Ramos (cell line): ENCODE measurements around the gene CD24.
"Not testable (repeated sequence)": the region's sequence is repeated elsewhere in the genome, so short reads cannot be mapped to it uniquely, and the experiment has no call there.

Experiments
- in situ Hi-C: fragments of 300-500 bp; cut with MboI; formaldehyde crosslinking; loops from one replicate; pipeline ENCODE4 v1.14.3; 2022; ENCODE audit warnings: low sequenced_read_pairs; ENCODE audit not compliant: unreplicated experiment

CD24 gene

GRCh38 chr6:106974336-106974998, at the start of gene CD24:
TSS of gene CD24 (minus strand) at chr6:106974729. CDS start at chr6:106974646, 83 bp downstream.
- in situ Hi-C loops: no loop called here

- in situ Hi-C loops: no loop called here
Observed at GRCh38 chr6:107021446-107022185, 47.1 kb upstream of the CD24 start.

DNA sequence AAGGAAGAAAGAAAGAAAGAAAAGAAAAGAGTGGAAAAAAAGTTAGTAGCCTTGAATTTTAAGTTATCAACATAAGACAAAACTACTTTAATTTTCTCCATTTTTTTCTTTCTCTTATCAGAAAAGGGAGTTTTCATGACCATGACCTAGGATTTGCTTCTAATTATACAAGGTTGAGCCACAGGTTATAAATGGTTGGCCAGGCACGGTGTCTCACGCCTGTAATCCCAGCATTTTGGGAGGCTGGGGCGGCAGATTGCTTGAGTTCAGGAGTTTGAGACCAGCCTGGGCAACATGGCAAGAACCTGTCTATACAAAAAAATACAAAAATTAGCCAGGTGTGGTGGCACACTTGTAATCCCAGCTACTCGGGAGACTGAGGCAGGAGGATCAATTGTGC, 45.7 kb upstream of the CD24 start:
- in situ Hi-C loops: no loop called here

- in situ Hi-C loops: not testable (repeated sequence)
Observed at GRCh38 chr6:107019628-107020027, 45.1 kb upstream of the CD24 start.

- in situ Hi-C loops: no loop called here
Observed at GRCh38 chr6:107019047-107019446, 44.5 kb upstream of the CD24 start.

DNA sequence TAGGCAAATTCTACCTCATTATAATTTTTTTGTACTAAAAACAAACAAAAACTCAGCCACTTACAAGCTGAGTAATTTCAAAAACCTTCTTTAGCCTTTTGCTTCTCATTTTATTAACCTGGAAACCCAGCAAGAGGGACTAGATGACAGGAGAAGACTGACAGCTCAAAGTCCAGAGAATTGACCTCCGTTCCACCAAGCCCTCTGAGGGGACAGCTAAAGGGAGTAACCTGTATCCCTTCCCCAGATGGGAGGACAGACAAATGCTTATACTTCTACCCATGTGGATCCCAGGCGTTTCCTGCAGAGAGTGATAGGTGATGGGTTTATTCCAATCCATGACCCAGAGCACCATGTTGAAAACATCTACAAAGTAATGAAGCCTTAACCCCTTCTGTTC, 35.0 kb upstream of the CD24 start:
- in situ Hi-C loops: no loop called here

DNA sequence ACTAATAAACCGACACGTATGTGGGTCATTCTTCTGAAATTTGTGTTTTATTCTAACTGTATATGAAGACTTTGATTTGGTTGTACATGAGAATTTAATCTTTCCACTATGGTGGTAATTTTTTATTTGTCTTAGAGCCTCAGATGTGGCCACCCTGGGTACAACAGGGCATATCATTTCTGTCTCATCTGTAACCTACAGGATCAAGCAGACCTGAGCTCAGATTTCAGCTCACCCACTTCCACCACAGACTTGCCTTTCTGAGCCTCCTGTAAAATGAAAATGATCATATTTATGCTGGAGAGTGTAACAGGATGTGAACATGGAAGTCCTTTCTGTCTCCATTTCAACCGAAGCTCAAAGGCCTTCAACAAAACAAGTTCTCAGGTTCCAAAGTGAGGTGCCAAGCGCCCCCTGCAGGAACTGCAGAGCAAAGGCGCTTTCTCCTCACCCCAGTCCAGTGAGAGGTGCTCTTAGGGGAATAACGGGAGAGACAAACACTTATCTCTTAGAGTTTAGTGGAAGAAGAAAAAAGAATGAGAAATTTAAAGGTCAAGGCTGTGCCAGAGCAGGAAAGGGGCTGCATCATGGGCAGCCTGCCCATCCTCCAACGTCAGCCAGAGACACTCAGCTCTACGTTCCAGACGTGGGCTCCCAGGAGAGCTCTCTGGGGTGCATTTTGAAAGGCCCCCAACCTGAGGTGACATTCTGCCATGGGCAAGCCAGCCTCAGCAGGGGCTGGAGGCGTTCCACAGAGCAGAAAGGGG, 23.0 kb upstream of the CD24 start:
- in situ Hi-C loops: loop anchor here (10.0 kb wide), 1 partner anchor 653 kb away; no protein-coding TSS in a partner anchor

DNA sequence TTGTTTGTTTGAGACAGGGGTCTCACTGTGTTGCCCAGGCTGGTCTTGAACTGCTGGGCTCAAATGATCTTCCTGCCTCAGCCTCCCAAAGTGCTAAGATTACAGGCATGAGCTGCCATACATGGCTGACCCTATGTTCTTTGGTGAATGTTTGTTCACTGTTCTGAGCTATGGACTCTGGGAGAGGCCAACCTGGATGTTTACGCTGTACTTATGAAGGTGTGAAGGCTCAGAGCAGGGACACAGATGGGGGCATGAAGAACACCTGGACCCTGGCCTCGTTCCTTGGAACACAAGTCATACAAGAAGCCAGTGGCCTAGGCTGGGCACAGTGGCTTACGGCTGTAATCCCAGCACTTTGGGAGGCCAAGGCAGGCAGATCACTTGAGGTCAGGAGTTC, 21.1 kb upstream of the CD24 start:
- in situ Hi-C loops: loop anchor here (10.0 kb wide), 1 partner anchor 651 kb away; no protein-coding TSS in a partner anchor

GRCh38 chr6:106989737-106990136, 15.2 kb upstream of the CD24 start:
- in situ Hi-C loops: loop anchor here (5.0 to 10.0 kb wide), 3 partner anchors 425 to 645 kb away; no protein-coding TSS in a partner anchor

DNA sequence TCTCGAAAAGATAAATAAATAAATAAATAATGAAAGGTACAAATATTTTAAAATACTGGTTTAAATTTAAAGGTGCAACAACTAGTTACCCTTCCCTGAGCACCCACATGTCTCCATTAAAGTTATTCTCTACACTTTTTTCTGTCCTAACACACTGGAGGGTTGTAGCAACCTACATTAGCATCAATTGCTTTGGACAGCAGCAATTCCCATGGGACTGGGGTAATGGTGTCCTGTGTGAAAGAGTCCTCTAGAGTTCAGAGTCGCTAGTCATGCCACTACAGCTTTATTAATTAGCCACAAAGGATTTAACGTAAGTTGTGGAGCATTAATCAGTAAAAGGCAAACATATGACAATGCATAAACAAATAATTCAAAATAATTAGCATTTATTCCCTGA, 14.1 kb upstream of the CD24 start:
- in situ Hi-C loops: loop anchor here (5.0 to 10.0 kb wide), 2 partner anchors 424 to 546 kb away; no protein-coding TSS in a partner anchor

GRCh38 chr6:106981926-106982325, 7.4 kb upstream of the CD24 start:
- in situ Hi-C loops: loop anchor here (5.0 to 10.0 kb wide), 2 partner anchors 375 to 417 kb away; no protein-coding TSS in a partner anchor

DNA sequence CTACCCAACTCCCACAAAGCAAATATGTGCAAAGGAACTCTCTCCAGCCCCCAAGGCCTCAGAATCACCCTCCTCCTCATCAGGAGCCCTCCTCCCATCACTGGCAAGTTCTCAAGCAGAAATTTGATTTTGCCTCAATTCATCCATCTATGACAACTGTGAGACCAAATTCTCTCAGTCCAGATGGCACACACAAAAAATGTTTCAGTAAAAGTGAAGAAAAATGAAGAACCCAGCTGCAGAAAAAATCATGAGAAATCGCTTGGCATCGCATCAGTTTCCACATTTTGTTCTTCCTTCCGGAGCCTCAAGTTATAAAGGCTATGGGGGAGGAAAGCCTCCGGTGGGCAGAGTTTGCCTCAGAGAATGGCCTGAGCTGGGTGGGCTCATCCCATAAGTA, 6.4 kb upstream of the CD24 start:
- in situ Hi-C loops: loop anchor here (5.0 to 10.0 kb wide), 2 partner anchors 374 to 416 kb away; no protein-coding TSS in a partner anchor

DNA sequence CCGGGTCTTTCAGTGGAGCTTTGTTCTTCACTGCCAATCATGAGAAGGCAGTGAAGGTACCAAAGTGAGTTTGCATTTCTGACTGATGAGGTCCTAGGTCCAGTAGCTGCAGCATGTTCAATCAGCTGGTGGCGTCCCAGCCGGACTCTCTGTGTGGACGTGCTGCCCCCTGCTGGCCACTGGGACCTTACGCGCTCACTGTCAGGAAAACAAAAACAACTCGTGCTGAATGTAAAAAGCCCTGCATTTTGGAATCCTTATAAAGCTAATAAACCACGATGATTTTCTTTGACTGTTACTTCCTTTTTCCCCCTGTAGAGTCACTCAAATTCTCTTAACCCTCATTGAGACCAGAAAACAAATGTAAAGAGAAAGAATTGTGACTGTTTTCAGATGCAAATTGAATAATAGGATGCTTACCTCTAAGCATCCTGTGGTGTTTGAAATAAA, 4.9 kb upstream of the CD24 start:
- in situ Hi-C loops: no loop called here

DNA sequence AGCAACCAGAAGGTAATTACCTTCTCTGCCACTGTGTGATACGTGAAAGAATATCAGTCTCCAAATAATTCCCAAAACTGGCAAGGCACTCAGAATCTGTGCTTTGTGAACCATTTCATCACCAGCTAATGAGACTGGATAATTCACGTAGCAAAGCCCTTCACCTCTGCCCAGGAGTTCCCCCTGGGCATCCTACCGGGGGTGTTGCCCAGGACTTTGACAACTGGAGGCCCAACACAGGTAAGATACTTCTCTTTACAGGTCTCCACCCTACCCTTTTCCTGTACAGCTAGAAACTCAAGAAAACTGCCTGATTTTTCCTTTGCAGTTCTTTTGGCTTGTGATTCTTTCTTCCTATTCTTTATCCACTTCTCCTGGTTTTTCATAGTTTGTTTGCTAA, 2.7 kb upstream of the CD24 start:
- in situ Hi-C loops: no loop called here

DNA sequence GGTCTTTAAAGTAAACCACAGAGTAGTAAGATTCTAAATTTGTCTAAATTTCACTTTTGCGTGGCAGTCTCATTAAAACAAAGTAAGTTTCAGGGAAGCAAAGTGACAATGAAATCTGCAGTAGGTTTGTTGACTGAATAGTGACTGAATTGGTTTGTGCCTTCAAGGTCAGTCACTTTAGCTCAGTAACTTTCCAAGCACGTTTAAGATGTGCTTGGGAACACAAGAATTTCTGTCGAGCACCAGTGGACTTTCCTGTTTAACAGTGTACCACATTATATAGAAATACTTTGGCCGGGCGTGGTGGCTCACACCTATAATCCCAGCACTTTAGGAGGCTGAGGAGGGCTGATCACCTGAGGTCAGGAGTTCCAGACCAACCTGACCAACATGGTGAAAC, 1.7 kb upstream of the CD24 start:
- in situ Hi-C loops: no loop called here

GRCh38 chr6:106975738-106976064, 1.2 kb upstream of the CD24 start:
- in situ Hi-C loops: no loop called here

DNA sequence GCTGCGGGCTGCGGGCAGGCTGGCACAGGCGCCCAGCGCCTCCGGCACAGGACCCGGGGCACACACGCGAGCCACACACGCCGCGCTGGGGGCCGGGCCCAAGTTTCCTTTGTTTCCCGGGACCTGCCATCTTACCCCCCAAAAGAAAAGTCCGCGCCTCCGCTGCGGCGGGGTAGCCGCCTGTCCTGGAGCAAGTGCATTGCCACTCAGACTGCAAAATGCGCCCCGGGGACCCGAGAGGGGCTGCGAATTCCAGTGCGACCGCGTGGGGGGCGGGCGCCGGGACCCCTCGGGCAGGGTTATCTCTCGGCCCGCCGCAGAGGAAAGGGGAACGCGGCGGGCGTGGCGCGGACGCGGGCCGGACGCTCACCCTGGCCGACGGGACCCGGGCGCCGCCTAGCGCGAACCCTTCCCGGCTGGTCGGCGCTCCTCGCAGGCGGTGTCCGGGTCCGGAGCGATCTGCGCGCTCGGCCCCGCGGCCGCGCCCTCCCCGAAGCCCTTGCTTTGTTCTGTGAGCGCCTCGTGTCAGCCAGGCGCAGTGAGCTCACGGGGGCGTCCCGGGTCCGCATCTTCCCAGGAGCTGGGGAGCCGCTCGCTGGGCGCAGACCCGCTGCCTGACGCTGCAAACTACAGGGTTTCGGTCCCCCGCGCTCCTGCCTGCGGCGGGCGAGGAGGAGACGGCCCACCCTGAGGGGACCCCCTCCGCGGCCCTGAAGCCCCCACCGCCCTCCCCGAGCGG, 639 bp upstream of the CD24 start:
- in situ Hi-C loops: no loop called here

DNA sequence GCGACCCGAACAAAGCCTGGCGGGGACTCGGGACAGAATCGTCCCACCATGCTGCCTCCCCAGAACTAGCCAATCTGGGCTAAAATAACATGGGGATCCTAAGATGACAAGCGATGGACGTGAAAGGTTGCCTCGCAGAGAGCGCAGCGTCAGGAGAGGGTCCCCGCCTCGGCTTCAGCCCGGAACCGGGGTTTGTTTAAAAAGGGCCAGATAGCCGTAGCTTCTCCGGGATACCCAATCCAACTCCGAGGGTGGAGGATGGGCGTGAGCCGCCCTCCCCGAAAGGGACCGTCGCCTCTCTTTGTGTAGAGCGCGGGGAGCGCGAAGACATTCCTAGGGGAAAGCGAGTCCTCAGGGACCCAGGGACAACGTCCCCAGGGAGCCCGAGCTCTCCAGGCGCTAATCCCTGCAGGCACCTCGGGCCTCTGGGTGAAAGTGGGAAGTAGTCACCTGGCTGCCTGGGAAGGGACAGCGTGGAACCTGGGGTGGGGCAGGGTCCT, 643 bp downstream of the CD24 start:
- in situ Hi-C loops: no loop called here

- in situ Hi-C loops: no loop called here
Observed at GRCh38 chr6:106973018-106973835, 1.3 kb downstream of the CD24 start.
